SK-N-SH treated with all-trans-retinoic acid at 6 μM for 48 hours (cell line): Measurements from ENCODE around the gene GPR27.

Source experiments
- CSRNP3 ChIP-seq: fragments of 250-450 bp; sonication (Bioruptor Pico); IDR thresholded peaks from 2 replicates; pipeline ENCODE4 v1.5.1; 2021; ENCODE audit warnings: mild to moderate bottlenecking, moderate library complexity
- ESRRG ChIP-seq: fragments of 250-450 bp; sonication (Bioruptor Pico); IDR thresholded peaks from 2 replicates; pipeline ENCODE4 v1.6.1; 2021; ENCODE audit warnings: mild to moderate bottlenecking
- GLIS3 ChIP-seq: fragments of 250-450 bp; sonication (Bioruptor Pico); IDR thresholded peaks from 2 replicates; pipeline ENCODE4 v1.5.0; 2020; ENCODE audit warnings: mild to moderate bottlenecking, moderate library complexity
- ISL1 ChIP-seq: fragments of 250-450 bp; sonication (Bioruptor Pico); IDR thresholded peaks from 2 replicates; pipeline ENCODE4 v2.1.2; 2022; ENCODE audit warnings: mild to moderate bottlenecking, moderate library complexity
- RARB ChIP-seq: fragments of 250-450 bp; sonication (Bioruptor Pico); IDR thresholded peaks from 2 replicates; pipeline ENCODE4 v1.8.0; 2021; ENCODE audit warnings: mild to moderate bottlenecking, moderate library complexity
- TOX ChIP-seq: fragments of 250-450 bp; sonication (Bioruptor Pico); IDR thresholded peaks from 2 replicates; pipeline ENCODE4 v1.8.0; 2021; ENCODE audit warnings: mild to moderate bottlenecking, moderate library complexity, borderline replicate concordance
- ZFP3 ChIP-seq: fragments of 250-450 bp; sonication (Bioruptor Pico); IDR thresholded peaks from 2 replicates; pipeline ENCODE4 v1.5.0; 2020; ENCODE audit warnings: mild to moderate bottlenecking, moderate library complexity
- TF ChIP-seq, protein P1 (sequence below): fragments of 250-450 bp; sonication (Bioruptor Pico); IDR thresholded peaks from 2 replicates; pipeline ENCODE4 v1.8.0; 2020; ENCODE audit warnings: mild to moderate bottlenecking, moderate library complexity, borderline replicate concordance

GRCh38 chr3:71754610-71755253 is 1.1 kb downstream of the GPR27 start:
- TF ChIP-seq ISL1 (CRISPR knock-in tag) (no peak), GLIS3 (CRISPR knock-in tag) (no peak), ESRRG (CRISPR knock-in tag) (no peak), TOX (no peak), CSRNP3 (CRISPR knock-in tag) (no peak), ZFP3 (CRISPR knock-in tag) (no peak), RARB (CRISPR knock-in tag) (no peak)
- TF ChIP-seq, protein P1, sequence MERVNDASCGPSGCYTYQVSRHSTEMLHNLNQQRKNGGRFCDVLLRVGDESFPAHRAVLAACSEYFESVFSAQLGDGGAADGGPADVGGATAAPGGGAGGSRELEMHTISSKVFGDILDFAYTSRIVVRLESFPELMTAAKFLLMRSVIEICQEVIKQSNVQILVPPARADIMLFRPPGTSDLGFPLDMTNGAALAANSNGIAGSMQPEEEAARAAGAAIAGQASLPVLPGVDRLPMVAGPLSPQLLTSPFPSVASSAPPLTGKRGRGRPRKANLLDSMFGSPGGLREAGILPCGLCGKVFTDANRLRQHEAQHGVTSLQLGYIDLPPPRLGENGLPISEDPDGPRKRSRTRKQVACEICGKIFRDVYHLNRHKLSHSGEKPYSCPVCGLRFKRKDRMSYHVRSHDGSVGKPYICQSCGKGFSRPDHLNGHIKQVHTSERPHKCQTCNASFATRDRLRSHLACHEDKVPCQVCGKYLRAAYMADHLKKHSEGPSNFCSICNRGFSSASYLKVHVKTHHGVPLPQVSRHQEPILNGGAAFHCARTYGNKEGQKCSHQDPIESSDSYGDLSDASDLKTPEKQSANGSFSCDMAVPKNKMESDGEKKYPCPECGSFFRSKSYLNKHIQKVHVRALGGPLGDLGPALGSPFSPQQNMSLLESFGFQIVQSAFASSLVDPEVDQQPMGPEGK: no peak
